ENCODE results near the gene XPO6. TPM values are rescaled to one million over a fixed set of nuclear protein-coding genes. Genes with fewer than 3 reads are reported as not detected.

Gene XPO6
- total and polyA plus RNA-seq, 2 of the 13 experiments (the other 11 are each of a cell fraction or from before 2014, with no cell fraction given) = 109 to 129 TPM

GRCh38 chr16:28191364-28191960 lies 20.3 kb downstream of the XPO6 start:
- Histone ChIP-seq H3K27me3 (ENCODE audit: control insufficient read depth in 1 of 2, insufficient read depth in 2 of 2, low read length in 2 of 2) (no peaks in the 10 kb centered on the region), H3K4me1 (ENCODE audit: insufficient read depth, low read length) (no peaks in the 10 kb centered on the region), H3K79me2 (ENCODE audit: insufficient read depth, low read length) (peaks cover 87% of the 10 kb centered on the region), H3K9ac (ENCODE audit: insufficient read depth, low read depth, low read length) (no peak overlapping the region), H3K4me3 (replicated peaks in 1 of 3; ENCODE audit: insufficient read depth in 1 of 3, low read depth in 2 of 3, low read length in 3 of 3) (no peak overlapping the region), H2AFZ (ENCODE audit: low read length) (no peak overlapping the region), H3K36me3 (replicated peaks in 1 of 2; ENCODE audit: control insufficient read depth in 1 of 2, insufficient read depth in 2 of 2, low read length in 2 of 2) (peaks cover 5 to 36% of the 10 kb centered on the region in 2 experiments; a peak in 4 of 5 replicates), H4K20me1 (ENCODE audit: insufficient read depth, low read length) (peaks cover 21% of the 10 kb centered on the region), H3K27ac (ENCODE audit: extremely low read length, insufficient read depth, low read length) (no peak overlapping the region), H3K4me2 (ENCODE audit: low read depth, low read length) (no peak overlapping the region), H3K9me3 (ENCODE audit: low read length) (no peaks in the 10 kb centered on the region)
- FAIRE-seq (no peak), ATAC-seq (no peak), DNase-seq (ENCODE audit: low spot score) (no peak)
- ChIA-PET POLR2A (no interaction called here), CTCF (ENCODE audit: low intra/inter-chr PET ratio, low total read pairs) (no interaction called here)
- intact Hi-C loops (cut with micrococcal nuclease; ENCODE audit: unreplicated experiment) = no loop called here
- WGBS (ENCODE audit: low lambda C conversion rate) = 97% methylated on average over 3 of the region's 3 CpGs
- in situ Hi-C loops (cut with HindIII; ENCODE audit: extremely low pct_ligation_motif_present, low pct_unique_long_range_greater_than_20kb) = no loop called here
- BruUV-seq (replicated peaks) = no TSS peak
- TF ChIP-seq ZNF841 (CRISPR knock-in tag; IDR thresholded peaks at IDR 0.05; ENCODE audit: borderline replicate concordance) (no peak), HDAC1 (CRISPR knock-in tag; IDR thresholded peaks at IDR 0.05) (no peak), ATF6 (CRISPR knock-in tag; conservative IDR thresholded peaks at IDR 0.05) (no peak), TRIM22 (IDR thresholded peaks at IDR 0.05) (no peak), TFDP2 (CRISPR knock-in tag; IDR thresholded peaks at IDR 0.05) (no peak), SMARCE1 (IDR thresholded peaks at IDR 0.05; ENCODE audit: borderline replicate concordance) (no peak), IRF9 (CRISPR knock-in tag; IDR thresholded peaks at IDR 0.05; ENCODE audit: borderline replicate concordance) (no peak), ZNF17 (CRISPR knock-in tag; IDR thresholded peaks at IDR 0.05) (no peak), ZNF687 (CRISPR knock-in tag; IDR thresholded peaks at IDR 0.05) (no peak), ZBTB2 (CRISPR knock-in tag; IDR thresholded peaks at IDR 0.05; ENCODE audit: low read depth) (no peak), GLI4 (CRISPR knock-in tag; IDR thresholded peaks at IDR 0.05; ENCODE audit: borderline replicate concordance) (no peak), SNAPC5 (CRISPR knock-in tag; IDR thresholded peaks at IDR 0.05; ENCODE audit: borderline replicate concordance) (no peak)
